Prostate gland (tissue), 2 donors: ENCODE measurements around the gene KHNYN. TPM values are rescaled to one million over a fixed set of nuclear protein-coding genes. Genes with fewer than 3 reads are reported as not detected.

ENCODE experiments used
- DNase-seq: peaks from one replicate; pipeline ENCODE4 v3.0.0-alpha.2; 2019; ENCODE audit warnings: low spot score
- H3K27ac ChIP-seq, 2 donors: fragments of 200-600 bp; sonication (generic); 2 replicates each; pipeline ENCODE4 v1.5.1; 2017 to 2019
- H3K27me3 ChIP-seq: fragments of 200-600 bp; sonication (generic); replicated peaks from 2 replicates; pipeline ENCODE4 v1.5.1; 2019; ENCODE audit not compliant: insufficient read depth
- H3K36me3 ChIP-seq, 2 donors: fragments of 200-600 bp; sonication (generic); 1 replicate in 1 of 2; 2 replicates in 1 of 2; pipeline versions ENCODE4 v1.5.1 to v1.8.1; 2017 to 2019
- H3K4me1 ChIP-seq: fragments of 200-600 bp; sonication (generic); replicated peaks from 2 replicates; pipeline ENCODE4 v1.5.1; 2019
- H3K4me3 ChIP-seq, 2 donors: fragments of 200-600 bp; sonication (generic); 2 replicates each; pipeline ENCODE4 v1.5.1; 2017 to 2019
- H3K9me3 ChIP-seq: fragments of 200-600 bp; sonication (generic); 2 replicates; pipeline ENCODE4 v1.5.1; 2017
- CTCF ChIP-seq, 4 experiments: fragments of 200-600 bp in 2 of 4; fragments of 450-650 bp in 2 of 4; sonication (generic) in 2 of 4; IDR thresholded peaks; 1 replicate in 3 of 4; 2 replicates in 1 of 4; pipeline ENCODE4 v1.5.1; 2016 to 2019; ENCODE audit warnings: antibody characterized with exemption in 4 of 4, mild to moderate bottlenecking in 2 of 4, moderate library complexity in 2 of 4
- POLR2A ChIP-seq: fragments of 450-650 bp; IDR thresholded peaks from one replicate; pipeline ENCODE4 v1.6.1; 2016; ENCODE audit warnings: antibody characterized with exemption, mild to moderate bottlenecking
- POLR2AphosphoS5 ChIP-seq: sonication (generic); formaldehyde crosslinking; IDR thresholded peaks from one replicate; pipeline ENCODE4 v1.6.1; 2017; ENCODE audit warnings: antibody characterized with exemption
- WGBS: methylation state at CpG from one replicate; pipeline ENCODE4 v1.1.5; 2018; 5-methylcytosine and 5-hydroxymethylcytosine counted together
- intact Hi-C: fragments of 100-400 bp; cut with DNase I; formaldehyde crosslinking; loops from one replicate; pipeline ENCODE4 v1.14.2; 2022
- total RNA-seq, 2 donors: library from RNA; depleted of rRNA; stranded (reverse); fragments of >200 nt; gene quantifications; one replicate each; pipeline ENCODE4 v1.1.0, GENCODE V29; 2016

Gene KHNYN
- total RNA-seq, 2 donors from 2014 or later: 57.0 to 91.2 TPM

DNA sequence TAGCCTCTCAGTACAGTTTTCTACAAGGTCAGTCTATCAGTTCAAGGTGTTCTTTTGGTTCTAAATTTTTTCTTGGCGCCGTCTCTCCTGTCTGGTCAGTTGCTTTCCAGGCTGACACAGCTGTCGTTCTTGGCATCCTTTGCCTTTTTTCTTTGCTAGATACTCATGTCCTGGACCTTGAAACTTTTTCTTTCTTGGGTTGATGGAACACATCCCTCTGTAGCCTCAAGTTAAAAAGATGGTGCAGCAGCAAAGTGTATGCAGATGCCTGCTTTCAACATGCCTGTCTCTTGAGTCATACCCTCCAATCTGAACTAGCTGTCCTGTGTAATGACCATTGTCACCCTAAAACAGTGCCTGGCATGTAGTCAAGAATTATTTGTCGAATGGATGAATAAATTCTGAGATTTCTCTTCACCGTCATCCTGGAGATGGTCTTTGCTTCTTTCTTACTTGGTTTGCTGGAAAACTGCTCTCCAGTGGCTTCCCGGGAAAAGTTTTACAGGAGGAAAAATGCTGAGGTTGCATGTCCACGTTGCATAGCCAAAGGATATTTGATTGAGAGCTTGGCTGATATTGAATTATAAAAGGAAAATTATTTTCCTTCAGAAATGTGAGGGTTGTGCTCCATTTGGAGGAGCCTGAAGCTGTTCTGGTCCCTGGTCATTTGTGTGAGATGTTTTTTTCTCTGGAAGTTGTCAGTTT, 26.3 kb upstream of the KHNYN start:
- H3K4me3 ChIP-seq: no peak overlapping the region
- no peaks in the 10 kb centered on the region for H3K9me3 ChIP-seq
- WGBS: 35% methylated on average over 7 of the region's 7 CpGs
- no peak for TF ChIP-seq POLR2AphosphoS5
- DNase-seq: no peak
- no peaks in the 10 kb centered on the region for H3K27me3 ChIP-seq
- no peaks in the 10 kb centered on the region for H3K36me3 ChIP-seq
- no peaks in the 10 kb centered on the region for H3K4me1 ChIP-seq
- H3K27ac ChIP-seq: no peak overlapping the region
- intact Hi-C loops: no loop called here

DNA sequence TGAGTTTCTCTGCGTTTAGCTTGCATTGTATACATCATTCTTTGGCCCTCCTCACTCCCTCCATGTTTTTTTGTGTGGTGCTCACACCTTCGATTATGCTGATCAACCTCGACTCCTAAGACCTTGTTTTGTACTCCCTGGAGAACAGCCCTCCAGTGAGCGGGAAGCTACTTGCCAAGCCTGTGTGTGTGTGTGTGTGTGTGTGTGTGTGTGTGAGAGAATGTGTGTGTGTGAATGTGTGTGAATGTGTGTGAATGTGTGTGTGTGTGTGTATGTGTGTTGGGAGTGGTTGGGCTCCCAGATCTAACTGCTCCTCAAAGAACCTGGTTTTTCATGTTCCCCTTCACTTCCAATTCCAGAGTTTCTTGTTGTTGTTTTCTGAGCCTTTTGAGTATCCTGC, 24.9 kb upstream of the KHNYN start:
- 61% methylated on average over 4 of the region's 4 CpGs for WGBS
- intact Hi-C loops: no loop called here

DNA sequence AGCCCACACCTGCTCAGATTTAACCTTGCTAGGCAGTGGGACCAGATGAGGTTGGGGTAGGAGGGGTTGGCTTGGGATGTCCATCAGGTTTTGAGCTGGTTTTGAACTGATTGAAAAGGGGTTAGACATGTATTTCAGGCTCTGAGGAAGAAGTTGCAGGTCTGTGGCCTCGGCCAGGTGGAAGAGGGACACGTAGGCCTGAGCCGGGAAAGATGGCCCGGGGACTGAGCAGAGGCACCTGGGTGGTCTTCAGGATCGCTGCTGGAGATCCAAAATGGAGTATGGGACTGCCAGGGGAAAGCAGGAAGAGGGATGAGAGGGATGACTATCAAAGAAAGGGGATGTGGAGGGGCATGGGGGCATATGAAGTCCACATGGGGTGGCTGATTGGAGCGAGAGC, 23.3 kb upstream of the KHNYN start:
- H3K9me3 ChIP-seq: no peaks in the 10 kb centered on the region
- H3K4me1 ChIP-seq: no peaks in the 10 kb centered on the region
- H3K4me3 ChIP-seq: no peak overlapping the region
- DNase-seq: no peak
- H3K27ac ChIP-seq: no peak overlapping the region
- intact Hi-C loops: no loop called here
- TF ChIP-seq POLR2A: no peak
- H3K27me3 ChIP-seq: no peaks in the 10 kb centered on the region
- no peaks in the 10 kb centered on the region for H3K36me3 ChIP-seq
- WGBS: 87% methylated on average over 6 of the region's 6 CpGs

More for the DNA sequence above, 24.9 kb upstream of the KHNYN start:
- TF ChIP-seq CTCF (IDR thresholded peaks at IDR 0.05) (no peak), POLR2A (no peak)
- no peaks in the 10 kb centered on the region for H3K4me1 ChIP-seq
- no peaks in the 10 kb centered on the region for H3K27me3 ChIP-seq
- H3K27ac ChIP-seq: no peak overlapping the region
- H3K4me3 ChIP-seq: no peak overlapping the region
- H3K36me3 ChIP-seq: no peaks in the 10 kb centered on the region
- DNase-seq: no peak
- H3K9me3 ChIP-seq: no peaks in the 10 kb centered on the region

GRCh38 chr14:24407608-24408325, 22.0 kb upstream of the KHNYN start:
- WGBS: 93% methylated on average over 17 of the region's 18 CpGs
- Histone ChIP-seq H3K27ac (no peak overlapping the region), H3K4me3 (no peak overlapping the region), H3K4me1 (no peaks in the 10 kb centered on the region), H3K27me3 (no peaks in the 10 kb centered on the region), H3K36me3 (no peaks in the 10 kb centered on the region), H3K9me3 (no peaks in the 10 kb centered on the region)
- intact Hi-C loops: no loop called here
- TF ChIP-seq POLR2A: no peak
- TF ChIP-seq POLR2AphosphoS5: no peak
- TF ChIP-seq CTCF (IDR thresholded peaks at IDR 0.05): no peak
- DNase-seq: no peak

DNA sequence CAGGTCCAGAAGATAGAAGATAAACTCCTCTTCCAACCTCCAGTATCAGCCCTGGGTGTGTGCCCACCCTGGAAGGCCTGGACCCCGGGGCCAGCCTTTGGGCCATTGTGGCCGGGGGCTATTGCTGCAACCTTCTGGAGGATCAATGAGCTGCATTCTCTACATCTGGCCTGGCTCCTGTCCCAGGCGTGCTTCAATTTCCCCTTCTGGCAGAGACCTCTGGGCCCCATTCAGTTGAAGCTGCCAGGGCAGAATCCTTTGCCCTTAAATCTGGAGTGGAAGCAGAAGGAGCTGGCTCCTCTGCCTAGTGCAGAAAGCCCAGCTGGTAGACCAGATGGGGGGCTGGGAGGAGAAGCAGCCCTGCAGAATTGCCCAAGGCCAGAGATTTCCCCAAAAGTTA, 21.0 kb upstream of the KHNYN start:
- no peak overlapping the region for H3K27ac ChIP-seq
- H3K4me3 ChIP-seq: no peak overlapping the region
- TF ChIP-seq CTCF (IDR thresholded peaks at IDR 0.05): no peak
- no peak for TF ChIP-seq POLR2AphosphoS5
- TF ChIP-seq POLR2A: no peak
- intact Hi-C loops: no loop called here
- no peaks in the 10 kb centered on the region for H3K27me3 ChIP-seq
- no peaks in the 10 kb centered on the region for H3K4me1 ChIP-seq
- no peaks in the 10 kb centered on the region for H3K9me3 ChIP-seq
- DNase-seq: no peak
- H3K36me3 ChIP-seq: no peaks in the 10 kb centered on the region
- WGBS: 65% methylated on average over 3 of the region's 3 CpGs

DNA sequence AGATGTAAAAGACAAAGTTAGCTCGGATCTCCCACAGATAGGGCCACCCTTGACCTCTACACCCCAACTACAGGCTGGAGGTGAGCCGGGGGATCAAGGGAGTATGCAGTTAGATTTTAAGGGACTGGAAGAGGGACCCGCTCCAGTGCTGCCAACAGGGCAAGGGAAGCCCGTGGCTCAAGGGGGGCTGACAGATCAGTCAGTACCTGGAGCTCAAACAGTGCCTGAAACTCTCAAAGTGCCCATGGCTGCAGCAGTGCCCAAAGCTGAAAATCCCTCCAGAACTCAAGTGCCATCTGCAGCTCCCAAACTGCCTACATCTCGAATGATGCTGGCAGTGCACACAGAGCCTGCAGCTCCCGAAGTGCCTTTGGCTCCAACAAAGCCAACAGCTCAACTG, 20.6 kb upstream of the KHNYN start:
- H3K36me3 ChIP-seq: no peaks in the 10 kb centered on the region
- H3K9me3 ChIP-seq: no peaks in the 10 kb centered on the region
- no peak overlapping the region for H3K4me3 ChIP-seq
- no peak for DNase-seq
- no peaks in the 10 kb centered on the region for H3K27me3 ChIP-seq
- no peak overlapping the region for H3K27ac ChIP-seq
- no peak for TF ChIP-seq POLR2AphosphoS5
- no peak for TF ChIP-seq POLR2A
- TF ChIP-seq CTCF (IDR thresholded peaks at IDR 0.05): no peak
- no peaks in the 10 kb centered on the region for H3K4me1 ChIP-seq
- 82% methylated on average over 6 of the region's 6 CpGs for WGBS
- intact Hi-C loops: no loop called here
